ENCODE results near the gene TMC8. TPM values are rescaled to one million over a fixed set of nuclear protein-coding genes. Genes with fewer than 3 reads are reported as not detected.
"Not testable (repeated sequence)": the region's sequence is repeated elsewhere in the genome, so short reads cannot be mapped to it uniquely, and the experiment has no call there.

TMC8 gene
- polyA plus RNA-seq, 1 donor = 7.6 TPM

- Histone ChIP-seq H3K27ac (ENCODE audit: low read length) (no peak overlapping the region), H3K4me1 (ENCODE audit: control insufficient read depth, insufficient read depth, low read length) (peaks cover 33% of the 10 kb centered on the region), H3K4me3 (ENCODE audit: low read length) (no peak overlapping the region), H3K27me3 (ENCODE audit: control insufficient read depth, insufficient read depth, low read length) (no peaks in the 10 kb centered on the region), H3K9me3 (ENCODE audit: control insufficient read depth, low read depth, low read length) (peaks cover 4% of the 10 kb centered on the region), H3K36me3 (ENCODE audit: control insufficient read depth, insufficient read depth, low read length) (no peaks in the 10 kb centered on the region)
- DNase-seq = no peak
- no CpG with 5 or more reads among the region's 17 CpGs for WGBS (ENCODE audit: insufficient coverage, low lambda C conversion rate)
Measured at GRCh38 chr17:78138204-78139060, 7.9 kb downstream of the TMC8 start.

DNA sequence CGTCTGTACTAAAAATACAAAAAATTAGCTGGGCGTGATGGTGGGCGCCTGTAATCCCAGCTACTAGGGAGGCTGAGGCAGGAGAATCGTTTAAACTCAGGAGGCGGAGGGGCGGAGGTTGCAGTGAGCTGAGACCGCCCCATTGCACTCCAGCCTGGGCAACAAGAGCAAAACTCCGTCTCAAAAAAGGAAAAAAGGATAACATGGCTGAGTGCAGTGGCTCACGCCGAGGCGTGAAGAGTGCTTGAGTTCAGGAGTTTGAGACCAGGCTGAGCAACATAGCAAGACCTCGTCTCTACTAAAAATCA is 9.2 kb downstream of the TMC8 start:
- not testable (repeated sequence) for H3K27ac ChIP-seq (ENCODE audit: low read length); H3K36me3 ChIP-seq (ENCODE audit: control insufficient read depth, insufficient read depth, low read length); DNase-seq; H3K27me3 ChIP-seq (ENCODE audit: control insufficient read depth, insufficient read depth, low read length); H3K4me3 ChIP-seq (ENCODE audit: low read length); H3K9me3 ChIP-seq (ENCODE audit: control insufficient read depth, low read depth, low read length)
- H3K4me1 ChIP-seq (ENCODE audit: control insufficient read depth, insufficient read depth, low read length) = peaks cover 47% of the 10 kb centered on the region
- WGBS (ENCODE audit: insufficient coverage, low lambda C conversion rate) = 90% methylated on average over 10 of the region's 12 CpGs

GRCh38 chr17:78140169-78141051 is 9.8 kb downstream of the TMC8 start:
- H3K27me3 ChIP-seq (ENCODE audit: control insufficient read depth, insufficient read depth, low read length) = no peaks in the 10 kb centered on the region
- peak overlapping the region; percentile 50 for H3K27ac ChIP-seq (ENCODE audit: low read length)
- no CpG with 5 or more reads among the region's 58 CpGs for WGBS (ENCODE audit: insufficient coverage, low lambda C conversion rate)
- no peaks in the 10 kb centered on the region for H3K36me3 ChIP-seq (ENCODE audit: control insufficient read depth, insufficient read depth, low read length)
- peaks cover 4% of the 10 kb centered on the region for H3K9me3 ChIP-seq (ENCODE audit: control insufficient read depth, low read depth, low read length)
- DNase-seq = peak; percentile 98
- peak overlapping the region; percentile 41 for H3K4me3 ChIP-seq (ENCODE audit: low read length)
- H3K4me1 ChIP-seq (ENCODE audit: control insufficient read depth, insufficient read depth, low read length) = peaks cover 53% of the 10 kb centered on the region

GRCh38 chr17:78141437-78142118 is 11.0 kb downstream of the TMC8 start:
- H3K9me3 ChIP-seq (ENCODE audit: control insufficient read depth, low read depth, low read length) = peaks cover 4% of the 10 kb centered on the region
- H3K36me3 ChIP-seq (ENCODE audit: control insufficient read depth, insufficient read depth, low read length) = no peaks in the 10 kb centered on the region
- peaks cover 63% of the 10 kb centered on the region for H3K4me1 ChIP-seq (ENCODE audit: control insufficient read depth, insufficient read depth, low read length)
- H3K27ac ChIP-seq (ENCODE audit: low read length) = peak overlapping the region; percentile 41
- no peak overlapping the region for H3K4me3 ChIP-seq (ENCODE audit: low read length)
- no peak for DNase-seq
- no CpG with 5 or more reads among the region's 20 CpGs for WGBS (ENCODE audit: insufficient coverage, low lambda C conversion rate)
- H3K27me3 ChIP-seq (ENCODE audit: control insufficient read depth, insufficient read depth, low read length) = no peaks in the 10 kb centered on the region

- H3K4me3 ChIP-seq (ENCODE audit: low read length) = no peak overlapping the region
- H3K4me1 ChIP-seq (ENCODE audit: control insufficient read depth, insufficient read depth, low read length) = peaks cover 65% of the 10 kb centered on the region
- peak in 1 of 2 donors; percentile 74 for DNase-seq
- H3K36me3 ChIP-seq (ENCODE audit: control insufficient read depth, insufficient read depth, low read length) = no peaks in the 10 kb centered on the region
- no CpG with 5 or more reads among the region's 16 CpGs for WGBS (ENCODE audit: insufficient coverage, low lambda C conversion rate)
- H3K27me3 ChIP-seq (ENCODE audit: control insufficient read depth, insufficient read depth, low read length) = no peaks in the 10 kb centered on the region
- peak overlapping the region; percentile 41 for H3K27ac ChIP-seq (ENCODE audit: low read length)
- peaks cover 4% of the 10 kb centered on the region for H3K9me3 ChIP-seq (ENCODE audit: control insufficient read depth, low read depth, low read length)
Measured at GRCh38 chr17:78142119-78142861, 11.7 kb downstream of the TMC8 start.

GRCh38 chr17:78143214-78144146 is 12.9 kb downstream of the TMC8 start:
- Histone ChIP-seq H3K4me1 (ENCODE audit: control insufficient read depth, insufficient read depth, low read length) (peaks cover 70% of the 10 kb centered on the region), H3K27me3 (ENCODE audit: control insufficient read depth, insufficient read depth, low read length) (no peaks in the 10 kb centered on the region), H3K9me3 (ENCODE audit: control insufficient read depth, low read depth, low read length) (peaks cover 4% of the 10 kb centered on the region), H3K4me3 (ENCODE audit: low read length) (no peak overlapping the region), H3K27ac (ENCODE audit: low read length) (peak overlapping the region; percentile 92), H3K36me3 (ENCODE audit: control insufficient read depth, insufficient read depth, low read length) (no peaks in the 10 kb centered on the region)
- no peak for DNase-seq
- no CpG with 5 or more reads among the region's 21 CpGs for WGBS (ENCODE audit: insufficient coverage, low lambda C conversion rate)

GRCh38 chr17:78144147-78144719 is 13.7 kb downstream of the TMC8 start:
- Histone ChIP-seq H3K4me1 (ENCODE audit: control insufficient read depth, insufficient read depth, low read length) (peaks cover 74% of the 10 kb centered on the region), H3K9me3 (ENCODE audit: control insufficient read depth, low read depth, low read length) (peaks cover 4% of the 10 kb centered on the region), H3K27ac (ENCODE audit: low read length) (peak overlapping the region; percentile 92), H3K27me3 (ENCODE audit: control insufficient read depth, insufficient read depth, low read length) (no peaks in the 10 kb centered on the region), H3K4me3 (ENCODE audit: low read length) (no peak overlapping the region), H3K36me3 (ENCODE audit: control insufficient read depth, insufficient read depth, low read length) (no peaks in the 10 kb centered on the region)
- no CpG with 5 or more reads among the region's 11 CpGs for WGBS (ENCODE audit: insufficient coverage, low lambda C conversion rate)
- peak; percentile 78 to 90 for DNase-seq

- Histone ChIP-seq H3K36me3 (ENCODE audit: control insufficient read depth, insufficient read depth, low read length) (no peaks in the 10 kb centered on the region), H3K4me3 (ENCODE audit: low read length) (no peak overlapping the region), H3K4me1 (ENCODE audit: control insufficient read depth, insufficient read depth, low read length) (peaks cover 71% of the 10 kb centered on the region), H3K9me3 (ENCODE audit: control insufficient read depth, low read depth, low read length) (peaks cover 4% of the 10 kb centered on the region), H3K27ac (ENCODE audit: low read length) (peak overlapping the region; percentile 92), H3K27me3 (ENCODE audit: control insufficient read depth, insufficient read depth, low read length) (no peaks in the 10 kb centered on the region)
- no CpG with 5 or more reads among the region's 18 CpGs for WGBS (ENCODE audit: insufficient coverage, low lambda C conversion rate)
- peak in 1 of 2 donors; percentile 84 for DNase-seq
Measured at GRCh38 chr17:78144736-78145641, 14.4 kb downstream of the TMC8 start.

All from large intestine (tissue), 3 donors.